BLaER1 treated with 17β-estradiol and CSF1 and Interleukin-3, amounts not matched to agents 10 nM and 100 nM (cell line): ENCODE measurements around the gene STRADB.
A peak's percentile ranks its signal among the peaks of the same experiment; 100 is the strongest.
"Not testable (repeated sequence)": the region's sequence is repeated elsewhere in the genome, so short reads cannot be mapped to it uniquely, and the experiment has no call there.

Source experiments
- H3K27ac ChIP-seq, 11 experiments: shearing (Covaris generic); formaldehyde crosslinking; 2 replicates each; pipeline ENCODE4 v1.8.1; 2022
- H3K27me3 ChIP-seq, 11 experiments: shearing (Covaris generic); formaldehyde crosslinking; 2 replicates each; pipeline ENCODE4 v1.8.1; 2022
- H3K36me3 ChIP-seq, 11 experiments: shearing (Covaris generic); formaldehyde crosslinking; 2 replicates each; pipeline ENCODE4 v1.8.1; 2022
- H3K4me1 ChIP-seq, 10 experiments: shearing (Covaris generic); formaldehyde crosslinking; 2 replicates each; pipeline ENCODE4 v1.8.1; 2022
- H3K4me2 ChIP-seq, 11 experiments: shearing (Covaris generic); formaldehyde crosslinking; 2 replicates each; pipeline ENCODE4 v1.8.1; 2022
- H3K4me3 ChIP-seq, 10 experiments: shearing (Covaris generic); formaldehyde crosslinking; 2 replicates each; pipeline ENCODE4 v1.8.1; 2022
- H3K9ac ChIP-seq, 11 experiments: shearing (Covaris generic); formaldehyde crosslinking; 2 replicates each; pipeline ENCODE4 v1.8.1; 2022
- H3K9me3 ChIP-seq, 11 experiments: shearing (Covaris generic); formaldehyde crosslinking; replicated peaks in 1 of 11; 2 replicates each; pipeline ENCODE4 v1.8.1; 2022
- H4K20me1 ChIP-seq, 11 experiments: shearing (Covaris generic); formaldehyde crosslinking; 2 replicates each; pipeline ENCODE4 v1.8.1; 2022
- Cebpa-rat ChIP-seq, 11 experiments: shearing (Covaris generic); IDR thresholded peaks; 2 replicates each; pipeline ENCODE4 v1.8.1; 2022

The STRADB gene

GRCh38 chr2:201420442-201421113, 31.0 kb upstream of the STRADB start:
- H3K4me3 ChIP-seq: no peak overlapping the region
- peaks cover 0 to 39% (median 10%) of the 10 kb centered on the region in 11 experiments; a peak in 10 of 22 replicates for H3K36me3 ChIP-seq
- H3K4me2 ChIP-seq: peak overlapping the region in 2 of 11 experiments; percentile 6 to 8; a peak in 2 of 22 replicates
- no peaks in the 10 kb centered on the region for H3K27me3 ChIP-seq
- H3K27ac ChIP-seq: no peak overlapping the region
- H4K20me1 ChIP-seq: peaks cover 0 to 52% (median 0%) of the 10 kb centered on the region in 11 experiments; a peak in 4 of 22 replicates
- peaks cover 0 to 18% (median 8%) of the 10 kb centered on the region in 10 experiments; a peak in 18 of 20 replicates for H3K4me1 ChIP-seq
- H3K9ac ChIP-seq: no peak overlapping the region
- no peak for TF ChIP-seq Cebpa-rat (IDR thresholded peaks at IDR 0.05)
- H3K9me3 ChIP-seq: no peaks in the 10 kb centered on the region; a peak in 2 of 22 replicates

DNA sequence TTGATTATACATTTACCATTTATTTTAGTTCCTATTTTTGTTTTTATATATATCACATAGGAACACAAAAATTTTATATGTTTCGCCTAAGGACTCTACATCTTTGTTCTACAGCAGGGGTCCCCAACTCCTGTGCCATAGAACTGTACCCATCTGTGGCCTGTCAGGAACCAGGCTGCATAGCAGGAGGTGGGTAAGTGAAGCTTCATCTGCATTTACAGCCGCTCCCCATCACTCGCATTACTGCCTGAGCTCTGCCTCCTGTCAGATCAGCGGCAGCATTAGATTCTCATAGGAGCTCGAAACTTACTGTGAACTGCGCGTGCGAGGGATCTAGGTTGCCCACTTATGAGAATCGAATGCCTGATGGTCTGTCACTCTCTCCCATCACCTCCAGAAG, 25.6 kb upstream of the STRADB start:
- no peak overlapping the region for H3K4me3 ChIP-seq
- no peak overlapping the region for H3K27ac ChIP-seq
- no peaks in the 10 kb centered on the region for H3K27me3 ChIP-seq
- peaks cover 25 to 37% (median 32%) of the 10 kb centered on the region in 11 experiments for H3K9me3 ChIP-seq
- peaks cover 6 to 21% (median 15%) of the 10 kb centered on the region in 11 experiments; a peak in 19 of 22 replicates for H3K36me3 ChIP-seq
- H4K20me1 ChIP-seq: peaks cover 0 to 37% (median 0%) of the 10 kb centered on the region in 11 experiments; a peak in 4 of 22 replicates
- H3K4me2 ChIP-seq: no peak overlapping the region
- peaks cover 0 to 6% (median 0%) of the 10 kb centered on the region in 10 experiments; a peak in 1 of 20 replicates for H3K4me1 ChIP-seq
- TF ChIP-seq Cebpa-rat (IDR thresholded peaks at IDR 0.05): no peak
- no peak overlapping the region for H3K9ac ChIP-seq

GRCh38 chr2:201428366-201428765, 23.2 kb upstream of the STRADB start:
- not testable (repeated sequence) for H3K4me2 ChIP-seq, H3K27ac ChIP-seq, H3K9ac ChIP-seq, H3K4me3 ChIP-seq, H3K27me3 ChIP-seq
- H3K36me3 ChIP-seq: peaks cover 14 to 29% (median 21%) of the 10 kb centered on the region in 11 experiments; a peak in 21 of 22 replicates
- H4K20me1 ChIP-seq: peaks cover 0 to 35% (median 0%) of the 10 kb centered on the region in 11 experiments; a peak in 4 of 22 replicates
- H3K9me3 ChIP-seq: peaks cover 27 to 43% (median 36%) of the 10 kb centered on the region in 11 experiments
- H3K4me1 ChIP-seq: peaks cover 16 to 22% (median 19%) of the 10 kb centered on the region in 10 experiments

GRCh38 chr2:201429835-201430234, 21.7 kb upstream of the STRADB start:
- H3K27ac ChIP-seq, H3K4me2 ChIP-seq, H3K27me3 ChIP-seq, H3K9ac ChIP-seq, H3K4me3 ChIP-seq: not testable (repeated sequence)
- H3K9me3 ChIP-seq: peaks cover 27 to 48% (median 36%) of the 10 kb centered on the region in 11 experiments
- H4K20me1 ChIP-seq: peaks cover 0 to 38% (median 0%) of the 10 kb centered on the region in 11 experiments; a peak in 3 of 22 replicates
- peaks cover 14 to 33% (median 22%) of the 10 kb centered on the region in 11 experiments; a peak in 21 of 22 replicates for H3K36me3 ChIP-seq
- H3K4me1 ChIP-seq: peaks cover 16 to 27% (median 22%) of the 10 kb centered on the region in 10 experiments

DNA sequence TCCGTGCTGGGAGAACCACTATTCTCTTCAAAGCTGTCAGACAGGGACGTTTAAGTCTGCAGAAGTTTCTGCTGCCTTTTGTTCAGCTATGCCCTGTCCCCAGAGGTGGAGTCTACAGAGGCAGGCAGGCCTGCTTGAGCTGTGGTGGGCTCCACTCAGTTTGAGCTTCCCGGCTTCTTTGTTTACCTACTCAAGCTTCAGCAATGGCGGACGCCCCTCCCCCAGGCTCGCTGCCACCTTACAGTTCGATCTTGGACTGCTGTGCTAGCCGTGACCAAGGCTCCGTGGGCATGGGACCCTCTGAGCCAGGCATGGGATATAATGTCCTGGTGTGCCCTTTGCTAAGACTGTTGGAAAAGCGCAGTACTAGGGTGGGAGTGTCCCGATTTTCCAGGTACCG, 21.2 kb upstream of the STRADB start:
- Histone ChIP-seq H4K20me1 (peaks cover 0 to 38% (median 0%) of the 10 kb centered on the region in 11 experiments; a peak in 3 of 22 replicates), H3K4me1 (peaks cover 16 to 27% (median 22%) of the 10 kb centered on the region in 10 experiments), H3K9me3 (peaks cover 27 to 48% (median 38%) of the 10 kb centered on the region in 11 experiments), H3K36me3 (peaks cover 14 to 33% (median 22%) of the 10 kb centered on the region in 11 experiments; a peak in 21 of 22 replicates)
- not testable (repeated sequence) for H3K4me2 ChIP-seq, H3K27me3 ChIP-seq, H3K9ac ChIP-seq, H3K4me3 ChIP-seq, H3K27ac ChIP-seq

DNA sequence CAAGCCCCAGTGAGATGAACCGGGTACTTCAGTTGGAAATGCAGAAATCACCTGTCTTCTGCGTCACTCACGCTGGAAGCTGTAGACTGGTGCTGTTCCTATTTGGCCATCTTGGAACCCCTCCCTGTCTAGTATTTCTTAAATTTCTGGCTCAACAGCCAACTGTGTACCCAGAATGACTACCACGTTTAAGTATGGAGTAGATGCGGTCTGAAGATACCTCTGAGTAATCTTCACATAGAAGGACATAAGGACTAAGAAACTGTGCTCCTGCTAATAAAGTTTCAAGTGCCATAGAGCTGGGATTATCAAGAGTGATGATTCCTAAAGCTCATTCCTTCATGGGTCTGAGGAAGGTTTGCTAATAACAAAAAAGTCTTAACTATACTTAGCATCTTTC, 20.7 kb upstream of the STRADB start:
- no peak overlapping the region for H3K4me2 ChIP-seq
- peaks cover 0 to 40% (median 0%) of the 10 kb centered on the region in 11 experiments; a peak in 3 of 22 replicates for H4K20me1 ChIP-seq
- H3K9ac ChIP-seq: no peak overlapping the region
- H3K27ac ChIP-seq: no peak overlapping the region
- H3K4me3 ChIP-seq: no peak overlapping the region
- peaks cover 27 to 48% (median 38%) of the 10 kb centered on the region in 11 experiments for H3K9me3 ChIP-seq
- no peaks in the 10 kb centered on the region for H3K27me3 ChIP-seq
- peaks cover 14 to 29% (median 22%) of the 10 kb centered on the region in 11 experiments; a peak in 21 of 22 replicates for H3K36me3 ChIP-seq
- no peak for TF ChIP-seq Cebpa-rat (IDR thresholded peaks at IDR 0.05)
- peaks cover 16 to 27% (median 22%) of the 10 kb centered on the region in 10 experiments for H3K4me1 ChIP-seq

DNA sequence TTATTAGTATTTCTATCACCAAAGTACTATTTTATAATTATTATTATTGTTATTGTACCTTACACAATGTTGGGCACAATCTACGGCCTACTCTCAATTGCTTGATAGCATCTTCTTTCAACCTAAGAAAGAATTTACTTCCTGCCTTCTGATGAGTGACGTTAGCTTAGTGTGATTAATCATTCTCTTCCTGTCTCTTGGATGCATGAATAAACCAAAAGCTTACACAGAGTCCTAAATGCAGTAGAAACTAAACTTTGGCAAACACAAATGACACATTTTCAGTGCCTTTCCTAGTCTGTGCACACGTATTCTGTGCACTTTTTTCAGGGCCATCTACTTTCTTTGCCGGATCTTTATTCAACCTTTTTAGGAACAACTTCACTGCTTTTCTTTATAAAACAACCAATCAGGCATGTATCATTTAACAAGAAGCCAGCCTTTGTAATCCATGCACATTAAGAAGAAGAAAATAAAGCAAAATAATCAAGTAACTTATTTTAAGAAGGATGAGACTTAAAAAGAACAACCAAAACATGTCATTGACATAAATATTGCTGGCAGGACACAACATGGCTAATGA, 19.4 kb upstream of the STRADB start:
- peaks cover 16 to 27% (median 22%) of the 10 kb centered on the region in 10 experiments for H3K4me1 ChIP-seq
- H3K36me3 ChIP-seq: peaks cover 14 to 26% (median 22%) of the 10 kb centered on the region in 11 experiments; a peak in 21 of 22 replicates
- H3K4me3 ChIP-seq: no peak overlapping the region
- H3K9me3 ChIP-seq: peaks cover 27 to 48% (median 38%) of the 10 kb centered on the region in 11 experiments
- H4K20me1 ChIP-seq: peaks cover 0 to 45% (median 0%) of the 10 kb centered on the region in 11 experiments; a peak in 4 of 22 replicates
- TF ChIP-seq Cebpa-rat (IDR thresholded peaks at IDR 0.05): no peak
- H3K27ac ChIP-seq: peak overlapping the region in 9 of 11 experiments; percentile 10 to 55 (median 42); a peak in 13 of 22 replicates
- no peaks in the 10 kb centered on the region for H3K27me3 ChIP-seq
- peak overlapping the region; percentile 17 to 68 (median 47); a peak in 21 of 22 replicates for H3K4me2 ChIP-seq
- H3K9ac ChIP-seq: no peak overlapping the region

DNA sequence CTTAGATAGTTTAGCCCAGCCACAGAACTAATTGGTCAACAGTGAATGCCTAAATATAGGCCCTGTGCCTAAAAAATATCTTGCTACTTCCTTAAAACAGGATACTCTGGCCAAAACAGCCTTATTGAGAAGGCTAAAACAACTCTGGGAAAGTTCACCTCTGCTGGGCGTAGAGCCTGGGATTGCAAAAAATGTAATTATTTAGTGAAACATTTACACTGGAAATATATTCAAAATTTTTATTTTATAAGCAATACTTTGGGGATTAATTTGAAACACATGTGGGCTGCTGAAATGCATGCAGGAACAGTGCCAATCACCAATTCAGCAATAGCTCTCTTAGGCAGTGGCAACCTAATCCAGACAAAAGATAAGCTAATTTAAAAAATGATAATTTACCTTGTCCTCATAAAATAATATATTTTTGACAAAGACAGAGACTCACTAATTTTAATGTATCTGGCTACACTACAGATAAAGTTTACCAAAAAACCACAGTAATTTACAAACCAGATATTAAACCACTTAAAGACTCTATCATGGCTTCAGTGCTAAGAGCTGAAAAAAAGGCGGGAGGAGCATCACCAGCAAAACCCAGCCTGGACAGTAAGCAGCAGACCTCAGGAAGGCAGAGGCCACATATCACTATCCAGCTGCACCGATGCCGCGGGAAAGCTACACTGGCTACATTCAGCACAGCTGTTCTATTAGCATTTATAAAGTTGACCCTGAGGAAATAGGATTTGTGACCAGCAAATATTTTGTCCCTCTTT, 18.7 kb upstream of the STRADB start:
- Histone ChIP-seq H3K4me2 (peak overlapping the region; percentile 17 to 68 (median 47); a peak in 21 of 22 replicates), H3K36me3 (peaks cover 14 to 26% (median 22%) of the 10 kb centered on the region in 11 experiments; a peak in 21 of 22 replicates), H3K9ac (no peak overlapping the region), H3K4me1 (peaks cover 16 to 27% (median 22%) of the 10 kb centered on the region in 10 experiments), H4K20me1 (peaks cover 0 to 52% (median 0%) of the 10 kb centered on the region in 11 experiments; a peak in 4 of 22 replicates), H3K4me3 (no peak overlapping the region), H3K27me3 (no peaks in the 10 kb centered on the region), H3K9me3 (peaks cover 27 to 45% (median 34%) of the 10 kb centered on the region in 11 experiments), H3K27ac (peak overlapping the region in 9 of 11 experiments; percentile 10 to 55 (median 42); a peak in 11 of 22 replicates)
- no peak for TF ChIP-seq Cebpa-rat (IDR thresholded peaks at IDR 0.05)
